AG04450 (cell line): ENCODE data around the gene BCL7B. TPM values are rescaled to one million over a fixed set of nuclear protein-coding genes. Genes with fewer than 3 reads are reported as not detected.
"Not testable (repeated sequence)": the region's sequence is repeated elsewhere in the genome, so short reads cannot be mapped to it uniquely, and the experiment has no call there.

ENCODE experiments used
- CTCF ChIA-PET: fragments of 300-600, 350-600 bp; formaldehyde crosslinking; extraction: SDS; loops from one replicate; lab custom pipeline; 2022; ENCODE audit warnings: antibody characterized with exemption, inconsistent platforms; lab: Charles Lee
- POLR2A ChIA-PET: fragments of 350-600 bp; formaldehyde crosslinking; extraction: SDS; loops from one replicate; lab custom pipeline; 2021; ENCODE audit warnings: antibody characterized with exemption, inconsistent platforms; lab: Yijun Ruan, JAX
- DNase-seq: peaks from one replicate; pipeline ENCODE4 v3.0.0-alpha.2; 2011; ENCODE audit warnings: low read depth, low spot score
- H3K27ac ChIP-seq: one replicate; pipeline ENCODE4 v1.5.1; 2012; ENCODE audit warnings: low read depth, low read length, control low read depth
- H3K27me3 ChIP-seq: one replicate; pipeline ENCODE4 v1.6.0; 2012; ENCODE audit warnings: low read length; ENCODE audit not compliant: control insufficient read depth, insufficient read depth
- H3K4me3 ChIP-seq: 2 replicates; pipeline ENCODE4 v1.5.1; 2011; ENCODE audit warnings: mild to moderate bottlenecking, low read depth, low read length, control low read depth
- H3K9me3 ChIP-seq: 2 replicates; pipeline ENCODE4 v1.5.1; 2012; ENCODE audit warnings: low read length; ENCODE audit not compliant: control insufficient read depth, insufficient read depth
- polyA plus RNA-seq: library from polyadenylated mRNA; depleted of rRNA; stranded (reverse); fragments of >200 nt; gene quantifications from 2 replicates; pipeline ENCODE4 v1.2.3, GENCODE V29; 2011
- TF ChIP-seq, protein P1 (sequence below): IDR thresholded peaks from 2 replicates; pipeline ENCODE4 v1.5.1; 2011; ENCODE audit warnings: low read depth, low read length, control low read depth, inconsistent platforms

BCL7B gene
- polyA plus RNA-seq, 1 experiment = 41.9 TPM

DNA sequence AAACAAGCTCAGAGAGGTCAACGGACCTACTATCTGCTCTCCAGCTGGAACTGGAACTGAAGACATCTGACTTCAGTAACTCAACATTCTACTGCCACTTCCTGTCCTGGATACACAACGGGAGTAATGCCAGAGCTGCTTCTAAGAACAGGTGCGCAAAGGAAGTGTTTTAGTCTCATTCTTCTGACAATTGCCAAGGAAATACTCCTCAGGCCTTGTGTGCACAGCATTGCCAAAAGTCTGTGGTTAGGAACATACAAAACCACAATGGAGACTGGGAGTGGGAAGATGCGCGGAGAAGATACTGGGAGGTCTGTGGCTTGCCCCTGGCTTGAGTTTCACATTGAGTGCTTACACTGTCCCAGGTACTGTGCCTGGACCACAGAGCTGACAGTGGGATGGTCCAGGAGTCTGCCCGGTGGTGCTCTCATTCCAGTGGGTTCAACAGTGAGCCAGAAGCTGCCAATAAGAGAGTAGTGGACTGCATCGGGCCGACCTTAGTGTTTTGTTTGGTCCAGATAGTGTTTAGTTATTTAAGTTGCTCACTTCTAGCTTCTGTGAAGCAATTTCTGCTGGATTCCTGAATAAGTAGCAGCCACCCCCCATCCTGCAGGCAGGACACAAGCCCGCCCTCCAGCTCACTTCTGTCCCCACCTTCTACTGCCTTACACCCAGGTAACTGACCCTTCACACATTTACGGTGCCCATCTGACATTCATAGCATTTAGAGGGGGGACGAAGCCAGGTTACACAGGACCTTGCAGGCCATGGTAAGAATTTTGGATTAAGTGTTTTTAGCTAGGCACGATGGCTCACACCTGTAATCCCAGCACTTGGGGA, 10.6 kb upstream of the BCL7B start:
- CTCF ChIA-PET = no interaction called here
- TF ChIP-seq, protein P1, sequence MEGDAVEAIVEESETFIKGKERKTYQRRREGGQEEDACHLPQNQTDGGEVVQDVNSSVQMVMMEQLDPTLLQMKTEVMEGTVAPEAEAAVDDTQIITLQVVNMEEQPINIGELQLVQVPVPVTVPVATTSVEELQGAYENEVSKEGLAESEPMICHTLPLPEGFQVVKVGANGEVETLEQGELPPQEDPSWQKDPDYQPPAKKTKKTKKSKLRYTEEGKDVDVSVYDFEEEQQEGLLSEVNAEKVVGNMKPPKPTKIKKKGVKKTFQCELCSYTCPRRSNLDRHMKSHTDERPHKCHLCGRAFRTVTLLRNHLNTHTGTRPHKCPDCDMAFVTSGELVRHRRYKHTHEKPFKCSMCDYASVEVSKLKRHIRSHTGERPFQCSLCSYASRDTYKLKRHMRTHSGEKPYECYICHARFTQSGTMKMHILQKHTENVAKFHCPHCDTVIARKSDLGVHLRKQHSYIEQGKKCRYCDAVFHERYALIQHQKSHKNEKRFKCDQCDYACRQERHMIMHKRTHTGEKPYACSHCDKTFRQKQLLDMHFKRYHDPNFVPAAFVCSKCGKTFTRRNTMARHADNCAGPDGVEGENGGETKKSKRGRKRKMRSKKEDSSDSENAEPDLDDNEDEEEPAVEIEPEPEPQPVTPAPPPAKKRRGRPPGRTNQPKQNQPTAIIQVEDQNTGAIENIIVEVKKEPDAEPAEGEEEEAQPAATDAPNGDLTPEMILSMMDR = no peak
- no peak overlapping the region for H3K4me3 ChIP-seq
- no peak for DNase-seq
- no peaks in the 10 kb centered on the region for H3K27me3 ChIP-seq
- H3K27ac ChIP-seq = no peak overlapping the region
- POLR2A ChIA-PET = interaction anchor here (0.6 to 2.4 kb wide), 3 partner anchors 10 to 36 kb away, joined by 5 to 10 read pairs (median 8); partner anchors contain the start of genes BCL7B and TBL2
- no peaks in the 10 kb centered on the region; the same call in 1 of the 2 replicates for H3K9me3 ChIP-seq

- CTCF ChIA-PET = no interaction called here
Measured at GRCh38 chr7:73567140-73567539, 9.7 kb upstream of the BCL7B start.

GRCh38 chr7:73566431-73566830, 8.9 kb upstream of the BCL7B start:
- CTCF ChIA-PET = interaction anchor here (1.5 kb wide), 1 partner anchor 102 kb away, joined by 4 read pairs; no protein-coding TSS in a partner anchor
- H3K27ac ChIP-seq, H3K4me3 ChIP-seq, DNase-seq, H3K9me3 ChIP-seq, H3K27me3 ChIP-seq: not testable (repeated sequence)
- POLR2A ChIA-PET = interaction anchor here (1.1 kb wide), 1 partner anchor 9 kb away, joined by 3 read pairs; the partner anchor contains the start of gene BCL7B

More at GRCh38 chr7:73567140-73567539, 9.7 kb upstream of the BCL7B start:
- POLR2A ChIA-PET = interaction anchor here (2.4 kb wide), 1 partner anchor 11 kb away, joined by 10 read pairs; the partner anchor contains the start of gene TBL2
- H3K27me3 ChIP-seq = no peaks in the 10 kb centered on the region
- H3K4me3 ChIP-seq = no peak overlapping the region
- no peak overlapping the region for H3K27ac ChIP-seq
- H3K9me3 ChIP-seq = no peaks in the 10 kb centered on the region; the same call in 1 of the 2 replicates
- TF ChIP-seq, protein P1 = no peak
- DNase-seq = no peak

DNA sequence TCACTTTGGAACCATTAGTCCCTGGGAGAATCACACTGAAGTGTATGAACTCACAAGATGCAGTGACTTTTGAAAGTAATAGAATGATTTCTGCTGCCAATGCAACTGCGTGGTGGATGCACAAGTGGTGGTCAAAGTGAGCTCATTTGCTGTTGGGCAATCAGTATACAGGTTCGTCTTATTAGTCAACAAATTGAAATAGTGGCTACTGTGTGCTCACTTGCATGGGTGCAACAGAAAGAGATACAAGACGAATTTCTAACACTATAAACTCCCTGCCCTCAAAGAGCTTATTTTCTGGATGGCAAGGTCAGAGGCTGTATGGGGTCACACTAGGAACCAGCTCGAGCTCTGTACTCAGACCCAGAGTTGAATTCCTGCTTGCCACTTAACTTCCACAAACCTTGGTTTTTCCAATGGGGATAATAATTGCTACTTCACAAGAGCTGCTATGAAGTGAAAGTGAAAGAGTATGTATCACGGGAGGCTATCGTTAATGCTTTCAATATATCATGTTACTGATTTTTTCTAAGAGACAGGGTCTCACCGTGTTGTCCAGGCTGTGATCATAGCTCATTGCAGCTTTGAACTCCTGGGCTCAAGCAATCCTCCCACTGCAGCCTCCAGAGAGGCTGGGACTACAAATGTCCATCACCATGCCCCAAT, 8.3 kb upstream of the BCL7B start:
- DNase-seq = no peak
- CTCF ChIA-PET = interaction anchor here (0.5 to 1.5 kb wide), 2 partner anchors 12 to 102 kb away, joined by 3 to 4 read pairs; partner anchors contain the start of gene TBL2

More for the DNA sequence above, 8.3 kb upstream of the BCL7B start:
- Histone ChIP-seq H3K27ac (no peak overlapping the region), H3K4me3 (no peak overlapping the region), H3K27me3 (no peaks in the 10 kb centered on the region), H3K9me3 (no peaks in the 10 kb centered on the region; the same call in 1 of the 2 replicates)
- TF ChIP-seq, protein P1 = no peak
- POLR2A ChIA-PET = interaction anchor here (1.1 to 1.5 kb wide), 2 partner anchors 9 to 12 kb away, joined by 3 to 5 read pairs; partner anchors contain the start of genes BCL7B and TBL2
